ENCODE data around the gene HSPBP1. TPM values are rescaled to one million over a fixed set of nuclear protein-coding genes. Genes with fewer than 3 reads are reported as not detected.
A peak's percentile ranks its signal among the peaks of the same experiment; 100 is the strongest.

Gene HSPBP1
- total and polyA plus RNA-seq, 2 donors (not counting 3 experiments of a cell fraction or from before 2014, with no cell fraction given): 30.4 to 47.5 TPM

GRCh38 chr19:55278391-55279135, 1.3 kb downstream of the HSPBP1 start:
- Histone ChIP-seq H3K79me2 (ENCODE audit: control insufficient read depth, insufficient read depth, low read length) (no peaks in the 10 kb centered on the region), H3K4me1 (ENCODE audit: control insufficient read depth, extremely low read depth, insufficient read depth, low read length) (peaks cover 3% of the 10 kb centered on the region), H3K4me3 (replicated peaks in 1 of 3; ENCODE audit: insufficient read depth in 1 of 3, low read depth in 1 of 3, low read length in 3 of 3) (no peak overlapping the region), H3K9me3 (replicated peaks; ENCODE audit: control insufficient read depth, insufficient read depth, low read length) (no peaks in the 10 kb centered on the region), H3K27me3 (ENCODE audit: control insufficient read depth in 2 of 2, insufficient read depth in 2 of 2, low read length in 2 of 2) (peaks cover 4 to 5% of the 10 kb centered on the region in 2 experiments), H3K9ac (replicated peaks; ENCODE audit: extremely low read depth, insufficient read depth, low read length) (no peak overlapping the region), H3K9me1 (replicated peaks; ENCODE audit: control insufficient read depth, extremely low read depth, insufficient read depth, low read length) (no peaks in the 10 kb centered on the region), H3K4me2 (ENCODE audit: insufficient read depth, low read length) (peak overlapping the region; percentile 25), H3K27ac (ENCODE audit: insufficient read depth, low read depth, low read length) (no peak overlapping the region), H4K20me1 (replicated peaks; ENCODE audit: control insufficient read depth, extremely low read depth, insufficient read depth, low read length) (no peaks in the 10 kb centered on the region), H2AFZ (ENCODE audit: low read depth, low read length) (no peak overlapping the region), H3K36me3 (ENCODE audit: control insufficient read depth in 2 of 2, extremely low read depth in 1 of 2, insufficient read depth in 2 of 2, low read length in 2 of 2) (peaks cover 0 to 6% of the 10 kb centered on the region in 2 experiments)
- BruUV-seq (replicated peaks): no TSS peak
- DNase-seq (ENCODE audit: low read depth, low spot score): no peak
- POLR2A ChIA-PET: interaction anchor here (2.0 kb wide), 1 partner anchor 19 kb away, joined by 8 read pairs; the partner anchor contains the start of gene PPP6R1
- dilution Hi-C loops (cut with MboI; ENCODE audit: extremely low pct_ligation_motif_present, low sequenced_read_pairs): no loop called here
- CTCF ChIA-PET: interaction anchor here (1.3 to 1.6 kb wide), 2 partner anchors 13 to 23 kb away, joined by 4 read pairs; no protein-coding TSS in a partner anchor
- no peak for FAIRE-seq
- intact Hi-C loops (cut with micrococcal nuclease): no loop called here
- TF ChIP-seq, protein P1, sequence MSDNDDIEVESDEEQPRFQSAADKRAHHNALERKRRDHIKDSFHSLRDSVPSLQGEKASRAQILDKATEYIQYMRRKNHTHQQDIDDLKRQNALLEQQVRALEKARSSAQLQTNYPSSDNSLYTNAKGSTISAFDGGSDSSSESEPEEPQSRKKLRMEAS (IDR thresholded peaks at IDR 0.05; ENCODE audit: insufficient read depth, insufficient read length): no peak
- TF ChIP-seq GATA2 (IDR thresholded peaks at IDR 0.05; ENCODE audit: insufficient read depth, insufficient read length, low read depth, low read length): no peak
- no peak for TF ChIP-seq FOS (IDR thresholded peaks at IDR 0.05; ENCODE audit: borderline replicate concordance, insufficient read depth, low read length)
- no peak for TF ChIP-seq POLR2AphosphoS5 (IDR thresholded peaks at IDR 0.05; ENCODE audit: insufficient read depth, low read depth, low read length)
- no peak for TF ChIP-seq EZH2 (IDR thresholded peaks at IDR 0.05; ENCODE audit: borderline replicate concordance, low read depth, low read length, severe bottlenecking)
- TF ChIP-seq, protein P2, sequence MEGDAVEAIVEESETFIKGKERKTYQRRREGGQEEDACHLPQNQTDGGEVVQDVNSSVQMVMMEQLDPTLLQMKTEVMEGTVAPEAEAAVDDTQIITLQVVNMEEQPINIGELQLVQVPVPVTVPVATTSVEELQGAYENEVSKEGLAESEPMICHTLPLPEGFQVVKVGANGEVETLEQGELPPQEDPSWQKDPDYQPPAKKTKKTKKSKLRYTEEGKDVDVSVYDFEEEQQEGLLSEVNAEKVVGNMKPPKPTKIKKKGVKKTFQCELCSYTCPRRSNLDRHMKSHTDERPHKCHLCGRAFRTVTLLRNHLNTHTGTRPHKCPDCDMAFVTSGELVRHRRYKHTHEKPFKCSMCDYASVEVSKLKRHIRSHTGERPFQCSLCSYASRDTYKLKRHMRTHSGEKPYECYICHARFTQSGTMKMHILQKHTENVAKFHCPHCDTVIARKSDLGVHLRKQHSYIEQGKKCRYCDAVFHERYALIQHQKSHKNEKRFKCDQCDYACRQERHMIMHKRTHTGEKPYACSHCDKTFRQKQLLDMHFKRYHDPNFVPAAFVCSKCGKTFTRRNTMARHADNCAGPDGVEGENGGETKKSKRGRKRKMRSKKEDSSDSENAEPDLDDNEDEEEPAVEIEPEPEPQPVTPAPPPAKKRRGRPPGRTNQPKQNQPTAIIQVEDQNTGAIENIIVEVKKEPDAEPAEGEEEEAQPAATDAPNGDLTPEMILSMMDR (IDR thresholded peaks at IDR 0.05; ENCODE audit: extremely low read depth in 1 of 2, insufficient read depth in 1 of 2, low read depth in 1 of 2, low read length in 2 of 2): no peak
- TF ChIP-seq JUN (IDR thresholded peaks at IDR 0.05; ENCODE audit: borderline replicate concordance, insufficient read depth, insufficient read length, low read depth): no peak
- no peak for TF ChIP-seq POLR2A (IDR thresholded peaks at IDR 0.05; ENCODE audit: low read depth, low read length)
- no peak for TF ChIP-seq MYC (IDR thresholded peaks at IDR 0.05; ENCODE audit: low read depth, low read length)
